ENCODE results near the gene PIK3AP1.

- TF ChIP-seq POLR2AphosphoS5 (IDR thresholded peaks at IDR 0.05) = no peak
- no peak for TF ChIP-seq CTCF (IDR thresholded peaks at IDR 0.05)
- no peak for TF ChIP-seq POLR2A (IDR thresholded peaks at IDR 0.05)
These were observed 46.8 kb downstream of the PIK3AP1 start for GRCh38 chr10:96673318-96674099.
